Measurements from ENCODE around the gene UPP1.

DNA sequence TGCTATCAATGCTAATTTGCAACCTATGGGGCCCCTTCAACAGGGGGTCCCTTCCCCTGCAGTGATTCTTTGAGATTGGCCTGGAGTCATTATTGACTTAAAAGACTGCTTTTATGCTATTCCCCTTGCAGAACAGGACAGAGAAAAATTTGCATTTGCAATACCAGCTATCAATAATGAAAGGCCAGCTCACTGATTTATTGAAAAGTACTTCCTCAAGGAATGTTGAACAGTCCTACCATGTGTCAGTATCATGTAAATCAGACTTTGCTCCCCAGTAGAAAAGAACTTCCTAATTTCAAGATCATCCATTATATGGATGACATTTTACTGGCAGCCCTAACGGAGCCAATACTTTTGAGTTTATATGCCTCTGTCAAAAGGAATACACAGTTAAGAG, 52.5 kb downstream of the UPP1 start:
- TF ChIP-seq, protein P1, sequence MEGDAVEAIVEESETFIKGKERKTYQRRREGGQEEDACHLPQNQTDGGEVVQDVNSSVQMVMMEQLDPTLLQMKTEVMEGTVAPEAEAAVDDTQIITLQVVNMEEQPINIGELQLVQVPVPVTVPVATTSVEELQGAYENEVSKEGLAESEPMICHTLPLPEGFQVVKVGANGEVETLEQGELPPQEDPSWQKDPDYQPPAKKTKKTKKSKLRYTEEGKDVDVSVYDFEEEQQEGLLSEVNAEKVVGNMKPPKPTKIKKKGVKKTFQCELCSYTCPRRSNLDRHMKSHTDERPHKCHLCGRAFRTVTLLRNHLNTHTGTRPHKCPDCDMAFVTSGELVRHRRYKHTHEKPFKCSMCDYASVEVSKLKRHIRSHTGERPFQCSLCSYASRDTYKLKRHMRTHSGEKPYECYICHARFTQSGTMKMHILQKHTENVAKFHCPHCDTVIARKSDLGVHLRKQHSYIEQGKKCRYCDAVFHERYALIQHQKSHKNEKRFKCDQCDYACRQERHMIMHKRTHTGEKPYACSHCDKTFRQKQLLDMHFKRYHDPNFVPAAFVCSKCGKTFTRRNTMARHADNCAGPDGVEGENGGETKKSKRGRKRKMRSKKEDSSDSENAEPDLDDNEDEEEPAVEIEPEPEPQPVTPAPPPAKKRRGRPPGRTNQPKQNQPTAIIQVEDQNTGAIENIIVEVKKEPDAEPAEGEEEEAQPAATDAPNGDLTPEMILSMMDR (conservative IDR thresholded peaks at IDR 0.05): no peak
- TF ChIP-seq EZH2 (IDR thresholded peaks at IDR 0.05; ENCODE audit: low read depth): no peak
